Measurements from ENCODE around the gene TUNAR.

The TUNAR gene

DNA sequence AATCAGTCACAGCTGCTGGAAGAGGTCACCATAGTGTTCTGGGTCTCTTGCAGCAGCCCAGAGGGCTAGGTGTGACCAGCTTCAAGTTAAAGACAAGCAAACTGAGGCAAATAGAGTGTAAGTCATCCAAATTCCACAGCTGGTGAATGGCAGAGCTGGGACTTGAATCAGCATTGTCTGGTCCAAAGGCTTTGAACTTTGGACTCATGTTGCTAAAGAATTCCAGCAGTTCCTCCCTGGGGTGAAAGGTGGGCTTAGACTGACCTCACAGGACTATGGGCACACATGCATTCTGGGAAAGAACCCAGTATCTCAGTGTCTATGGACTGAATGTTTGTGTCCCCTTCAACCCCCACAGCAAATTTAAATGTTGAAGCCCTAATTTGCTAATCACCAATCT lies 54.8 kb downstream of the TUNAR start:
- no peak for DNase-seq (ENCODE audit: low spot score)
- in situ Hi-C loops (cut with MboI; ENCODE audit: low pct_unique_long_range_greater_than_20kb, low sequenced_read_pairs, unreplicated experiment) = no loop called here
- no peak for TF ChIP-seq CTCF (IDR thresholded peaks at IDR 0.05; ENCODE audit: extremely low read depth, insufficient read depth, missing control alignments)

- in situ Hi-C loops (cut with MboI; ENCODE audit: low pct_unique_long_range_greater_than_20kb, low sequenced_read_pairs, unreplicated experiment) = no loop called here
- DNase-seq (ENCODE audit: low spot score) = no peak
- no peak for TF ChIP-seq CTCF (IDR thresholded peaks at IDR 0.05; ENCODE audit: extremely low read depth, insufficient read depth, missing control alignments)
Measured at GRCh38 chr14:95935228-95935822, 58.7 kb downstream of the TUNAR start.

DNA sequence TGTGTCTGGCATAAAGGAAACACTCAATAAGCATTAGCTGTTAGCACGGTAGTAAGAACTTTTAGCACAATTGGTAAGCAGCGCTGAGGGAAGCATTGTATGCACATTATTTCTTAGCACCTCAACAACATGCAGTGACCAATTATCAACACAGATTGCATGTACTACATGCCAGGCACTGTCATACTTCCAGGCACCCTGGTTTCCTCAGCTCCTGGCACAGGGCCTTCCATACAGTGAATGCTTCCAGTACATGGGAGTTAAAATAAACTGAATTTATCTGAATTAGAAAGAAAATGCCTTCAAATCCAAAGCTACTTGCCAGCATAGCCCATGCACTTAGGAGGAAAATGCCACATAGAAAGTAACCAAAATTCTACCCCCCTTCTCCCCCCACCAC lies 59.4 kb downstream of the TUNAR start:
- in situ Hi-C loops (cut with MboI; ENCODE audit: low pct_unique_long_range_greater_than_20kb, low sequenced_read_pairs, unreplicated experiment) = no loop called here
- TF ChIP-seq CTCF (IDR thresholded peaks at IDR 0.05; ENCODE audit: extremely low read depth, insufficient read depth, missing control alignments) = no peak
- DNase-seq (ENCODE audit: low spot score) = no peak

- no peak for TF ChIP-seq CTCF (IDR thresholded peaks at IDR 0.05; ENCODE audit: extremely low read depth, insufficient read depth, missing control alignments)
- in situ Hi-C loops (cut with MboI; ENCODE audit: low pct_unique_long_range_greater_than_20kb, low sequenced_read_pairs, unreplicated experiment) = no loop called here
- no peak for DNase-seq (ENCODE audit: low spot score)
Measured at GRCh38 chr14:95939335-95939734, 62.7 kb downstream of the TUNAR start.

DNA sequence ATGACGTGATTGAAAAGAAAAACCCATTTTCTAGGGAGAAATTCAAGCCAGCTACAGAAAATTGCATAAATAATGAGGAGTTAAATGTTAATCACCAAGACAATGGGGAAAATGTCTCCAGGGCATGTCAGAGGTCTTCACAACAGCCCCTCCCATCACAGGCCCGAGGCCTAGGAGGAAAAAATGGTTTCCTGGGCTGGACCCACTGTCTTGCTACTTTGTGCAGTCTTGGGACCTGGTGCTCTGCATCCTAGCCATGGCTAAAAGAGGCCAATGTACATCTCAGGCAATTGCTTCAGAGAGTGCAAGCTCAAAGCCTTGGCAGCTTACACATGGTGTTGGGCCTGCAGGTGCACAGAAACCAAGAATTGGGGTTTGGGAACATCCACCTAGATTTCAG lies 65.3 kb downstream of the TUNAR start:
- DNase-seq (ENCODE audit: low spot score) = no peak
- no peak for TF ChIP-seq CTCF (IDR thresholded peaks at IDR 0.05; ENCODE audit: extremely low read depth, insufficient read depth, missing control alignments)
- in situ Hi-C loops (cut with MboI; ENCODE audit: low pct_unique_long_range_greater_than_20kb, low sequenced_read_pairs, unreplicated experiment) = no loop called here

DNA sequence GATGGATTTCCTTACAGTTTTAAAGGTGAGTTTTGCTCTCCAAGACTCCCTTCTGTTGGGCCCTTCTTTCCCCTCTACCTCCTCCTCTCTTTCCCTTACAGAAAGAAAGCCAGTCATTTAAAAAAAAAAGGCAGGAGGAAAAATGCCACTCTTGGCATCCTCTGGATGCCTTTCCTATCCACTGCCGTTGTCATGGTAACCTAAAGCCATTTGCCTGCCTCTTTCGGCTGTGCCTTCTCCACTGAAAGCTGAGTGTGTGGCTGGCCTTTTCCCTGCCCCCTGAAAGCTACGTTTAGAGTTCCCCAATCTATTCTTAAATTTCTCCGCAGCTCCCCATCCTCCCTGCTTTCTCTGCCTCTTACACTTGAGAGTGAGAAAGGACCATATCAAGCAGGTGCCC lies 67.1 kb downstream of the TUNAR start:
- in situ Hi-C loops (cut with MboI; ENCODE audit: low pct_unique_long_range_greater_than_20kb, low sequenced_read_pairs, unreplicated experiment) = no loop called here
- no peak for DNase-seq (ENCODE audit: low spot score)
- no peak for TF ChIP-seq CTCF (IDR thresholded peaks at IDR 0.05; ENCODE audit: extremely low read depth, insufficient read depth, missing control alignments)

DNA sequence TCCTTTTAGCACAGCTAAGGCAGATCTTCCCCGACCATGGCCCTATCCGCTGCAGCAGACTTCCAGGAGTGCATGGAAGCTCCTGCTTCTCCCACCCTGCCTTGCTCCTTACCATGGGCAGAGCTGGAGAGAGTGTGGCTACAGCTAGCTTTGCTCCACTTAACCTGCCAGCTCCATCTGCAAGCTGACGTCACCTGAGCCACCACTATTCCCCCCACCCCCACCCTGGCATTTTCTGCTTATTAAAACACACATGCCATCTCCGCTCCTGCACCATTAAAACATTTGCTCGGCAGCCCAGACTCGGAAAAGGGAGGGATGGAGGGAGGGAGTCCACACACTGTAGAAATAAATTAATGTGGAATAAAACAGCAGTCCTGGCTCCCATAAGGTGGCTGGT lies 67.8 kb downstream of the TUNAR start:
- in situ Hi-C loops (cut with MboI; ENCODE audit: low pct_unique_long_range_greater_than_20kb, low sequenced_read_pairs, unreplicated experiment) = no loop called here
- TF ChIP-seq CTCF (IDR thresholded peaks at IDR 0.05; ENCODE audit: extremely low read depth, insufficient read depth, missing control alignments) = no peak
- DNase-seq (ENCODE audit: low spot score) = no peak

Data from GM13977 (cell line).